Panc1 (cell line): ENCODE measurements around the gene NUPR1. TPM values are rescaled to one million over a fixed set of nuclear protein-coding genes. Genes with fewer than 3 reads are reported as not detected.

Experiments
- ATAC-seq: fragments of 200-7000 bp; cut with Tn5 transposase; 2 replicates; pipeline ENCODE4 v1.9.1; 2020; ENCODE audit warnings: mild to moderate bottlenecking, moderate library complexity
- BruUV-seq: library from RNA; stranded (reverse); fragments of 400-500 nt; replicated peaks from 2 replicates; lab custom pipeline; 2021; lab: Mats Ljungman, UMichigan
- CTCF ChIA-PET: fragments of 300-600 bp; sonication (Branson Sonifier 250); formaldehyde crosslinking; loops from one replicate; lab custom pipeline; 2022; ENCODE audit warnings: antibody characterized with exemption; lab: Charles Lee
- POLR2A ChIA-PET: fragments of 300-600 bp; sonication (Branson Sonifier 250); formaldehyde crosslinking; loops from one replicate; lab custom pipeline; 2022; ENCODE audit warnings: antibody characterized with exemption; lab: Charles Lee
- DNase-seq: peaks from one replicate; pipeline ENCODE4 v3.0.0-alpha.2; 2010; ENCODE audit warnings: low read depth, low spot score
- H3K27ac ChIP-seq: 2 replicates; pipeline ENCODE4 v1.5.1; 2011; ENCODE audit warnings: mild to moderate bottlenecking, low read length, inconsistent platforms
- H3K27me3 ChIP-seq: fragments of 200-500 bp; sonication (Bioruptor generic); 2 replicates; pipeline ENCODE4 v1.6.0; 2014; ENCODE audit warnings: low read length, inconsistent platforms; ENCODE audit not compliant: control insufficient read depth, insufficient read depth
- H3K36me3 ChIP-seq: fragments of 200-500 bp; sonication (Bioruptor generic); 2 replicates; pipeline ENCODE4 v1.5.1; 2014; ENCODE audit warnings: inconsistent platforms, mild to moderate bottlenecking, low read length, moderate library complexity; ENCODE audit not compliant: control insufficient read depth, insufficient read depth
- H3K4me1 ChIP-seq: 2 replicates; pipeline ENCODE4 v1.5.1; 2011; ENCODE audit warnings: inconsistent platforms, mild to moderate bottlenecking, low read length, moderate library complexity; ENCODE audit not compliant: control insufficient read depth, insufficient read depth
- H3K4me3 ChIP-seq, 2 experiments: 2 replicates each; pipeline ENCODE4 v1.5.1; 2011 to 2012; ENCODE audit warnings: low read depth in 2 of 2, low read length in 2 of 2, mild to moderate bottlenecking in 2 of 2, inconsistent platforms in 1 of 2, moderate library complexity in 1 of 2
- H3K9me3 ChIP-seq: fragments of 200-500 bp; sonication (Bioruptor generic); 2 replicates; pipeline ENCODE4 v1.5.1; 2014; ENCODE audit warnings: low read depth, mild to moderate bottlenecking, inconsistent platforms, low read length, moderate library complexity; ENCODE audit not compliant: control insufficient read depth, insufficient read depth
- CTCF ChIP-seq: fragments of 450-650 bp; IDR thresholded peaks from 2 replicates; pipeline ENCODE4 v1.5.1; 2017; ENCODE audit warnings: mild to moderate bottlenecking
- POLR2AphosphoS5 ChIP-seq: IDR thresholded peaks from 2 replicates; pipeline ENCODE4 v1.6.1; 2012; ENCODE audit warnings: mild to moderate bottlenecking, low read depth, low read length, moderate library complexity
- REST ChIP-seq, 2 experiments: IDR thresholded peaks; 2 replicates each; pipeline ENCODE4 v1.6.1; 2011 to 2012; ENCODE audit warnings: low read depth in 2 of 2, control low read depth in 1 of 2, low read length in 1 of 2, mild to moderate bottlenecking in 1 of 2, moderate library complexity in 1 of 2; ENCODE audit not compliant: insufficient read depth in 1 of 2
- SIN3A ChIP-seq: IDR thresholded peaks from 2 replicates; pipeline ENCODE4 v1.6.1; 2012; ENCODE audit warnings: low read depth, mild to moderate bottlenecking, low read length, moderate library complexity, borderline replicate concordance; ENCODE audit not compliant: insufficient read depth
- TCF7L2 ChIP-seq: IDR thresholded peaks from 2 replicates; pipeline ENCODE4 v1.6.1; 2011; ENCODE audit warnings: mild to moderate bottlenecking, low read depth, low read length, inconsistent platforms
- in situ Hi-C: cut with HindIII; loops from 2 replicates; pipeline ENCODE4 v1.10.0; 2016; ENCODE audit warnings: low sequenced_read_pairs, low pct_unique_long_range_greater_than_20kb
- intact Hi-C: fragments of 100-400 bp; cut with micrococcal nuclease; formaldehyde crosslinking; loops from one replicate; pipeline ENCODE4 v1.10.0; 2022; ENCODE audit not compliant: unreplicated experiment
- total RNA-seq: library from RNA; stranded (reverse); gene quantifications from one replicate; pipeline ENCODE4 v1.2.1, GENCODE V29; 2021; ENCODE audit not compliant: unreplicated experiment

NUPR1 gene
- total RNA-seq, 1 experiment from 2014 or later = 79.7 TPM

GRCh38 chr16:28499854-28500253 lies 38.9 kb downstream of the NUPR1 start:
- H3K36me3 ChIP-seq = no peaks in the 10 kb centered on the region
- no peak overlapping the region for H3K27ac ChIP-seq
- no TSS peak for BruUV-seq
- no peaks in the 10 kb centered on the region for H3K9me3 ChIP-seq
- H3K4me1 ChIP-seq = 0 out of 2 replicates have a peak, but pooled peaks cover 3% of the 10 kb centered on the region
- ChIA-PET POLR2A (no interaction called here), CTCF (no interaction called here)
- in situ Hi-C loops = no loop called here
- ATAC-seq (no peak), DNase-seq (no peak)
- TF ChIP-seq POLR2AphosphoS5 = no peak
- TF ChIP-seq CTCF = no peak
- no peak for TF ChIP-seq REST (IDR thresholded peaks at IDR 0.05; ENCODE audit: insufficient read depth in 1 of 2, low read depth in 2 of 2, low read length in 1 of 2)
- TF ChIP-seq TCF7L2 = no peak
- TF ChIP-seq SIN3A = no peak
- no peaks in the 10 kb centered on the region for H3K27me3 ChIP-seq
- H3K4me3 ChIP-seq = no peak overlapping the region
- intact Hi-C loops = no loop called here

GRCh38 chr16:28498666-28499381 lies 40.0 kb downstream of the NUPR1 start:
- ATAC-seq = no peak
- Histone ChIP-seq H3K36me3 (no peaks in the 10 kb centered on the region), H3K9me3 (no peaks in the 10 kb centered on the region), H3K27me3 (no peaks in the 10 kb centered on the region), H3K4me3 (no peak overlapping the region), H3K27ac (no peak overlapping the region), H3K4me1 (0 out of 2 replicates have a peak, but pooled peaks cover 2% of the 10 kb centered on the region)
- intact Hi-C loops (no loop called here), in situ Hi-C loops (no loop called here)
- no TSS peak for BruUV-seq
- no peak for DNase-seq
- TF ChIP-seq POLR2AphosphoS5 (no peak), TCF7L2 (no peak), CTCF (no peak), REST (IDR thresholded peaks at IDR 0.05; ENCODE audit: insufficient read depth in 1 of 2, low read depth in 2 of 2, low read length in 1 of 2) (no peak), SIN3A (no peak)
- ChIA-PET POLR2A (no interaction called here), CTCF (no interaction called here)
